ENCODE data around the gene SKI.

The SKI gene

DNA sequence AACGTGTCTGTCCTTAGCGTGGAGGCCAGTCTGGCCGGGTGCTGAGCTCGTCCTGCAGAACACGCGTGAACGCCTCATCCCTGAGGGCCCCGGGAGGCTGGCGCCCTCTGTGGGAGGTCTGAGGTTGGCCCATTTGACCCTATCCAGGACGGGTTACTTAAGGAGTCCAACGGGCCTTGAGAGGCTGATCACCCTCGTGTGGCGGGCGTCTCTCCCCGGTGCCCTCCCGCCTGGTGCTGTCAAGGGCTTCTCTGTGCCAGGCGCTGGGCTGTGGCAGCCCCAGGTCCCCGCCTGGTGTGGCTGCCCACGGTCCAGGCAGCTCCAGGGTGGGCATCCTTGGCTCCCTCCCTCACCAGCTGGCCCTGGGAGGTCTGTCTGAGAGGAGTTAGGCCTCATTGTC lies 9.7 kb downstream of the SKI start:
- DNase-seq (ENCODE audit: low read depth): no peak
- H3K4me3 ChIP-seq (ENCODE audit: low read length): no peak overlapping the region
- TF ChIP-seq, protein P1, sequence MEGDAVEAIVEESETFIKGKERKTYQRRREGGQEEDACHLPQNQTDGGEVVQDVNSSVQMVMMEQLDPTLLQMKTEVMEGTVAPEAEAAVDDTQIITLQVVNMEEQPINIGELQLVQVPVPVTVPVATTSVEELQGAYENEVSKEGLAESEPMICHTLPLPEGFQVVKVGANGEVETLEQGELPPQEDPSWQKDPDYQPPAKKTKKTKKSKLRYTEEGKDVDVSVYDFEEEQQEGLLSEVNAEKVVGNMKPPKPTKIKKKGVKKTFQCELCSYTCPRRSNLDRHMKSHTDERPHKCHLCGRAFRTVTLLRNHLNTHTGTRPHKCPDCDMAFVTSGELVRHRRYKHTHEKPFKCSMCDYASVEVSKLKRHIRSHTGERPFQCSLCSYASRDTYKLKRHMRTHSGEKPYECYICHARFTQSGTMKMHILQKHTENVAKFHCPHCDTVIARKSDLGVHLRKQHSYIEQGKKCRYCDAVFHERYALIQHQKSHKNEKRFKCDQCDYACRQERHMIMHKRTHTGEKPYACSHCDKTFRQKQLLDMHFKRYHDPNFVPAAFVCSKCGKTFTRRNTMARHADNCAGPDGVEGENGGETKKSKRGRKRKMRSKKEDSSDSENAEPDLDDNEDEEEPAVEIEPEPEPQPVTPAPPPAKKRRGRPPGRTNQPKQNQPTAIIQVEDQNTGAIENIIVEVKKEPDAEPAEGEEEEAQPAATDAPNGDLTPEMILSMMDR (conservative IDR thresholded peaks at IDR 0.05; ENCODE audit: low read length): peak; percentile 44

DNA sequence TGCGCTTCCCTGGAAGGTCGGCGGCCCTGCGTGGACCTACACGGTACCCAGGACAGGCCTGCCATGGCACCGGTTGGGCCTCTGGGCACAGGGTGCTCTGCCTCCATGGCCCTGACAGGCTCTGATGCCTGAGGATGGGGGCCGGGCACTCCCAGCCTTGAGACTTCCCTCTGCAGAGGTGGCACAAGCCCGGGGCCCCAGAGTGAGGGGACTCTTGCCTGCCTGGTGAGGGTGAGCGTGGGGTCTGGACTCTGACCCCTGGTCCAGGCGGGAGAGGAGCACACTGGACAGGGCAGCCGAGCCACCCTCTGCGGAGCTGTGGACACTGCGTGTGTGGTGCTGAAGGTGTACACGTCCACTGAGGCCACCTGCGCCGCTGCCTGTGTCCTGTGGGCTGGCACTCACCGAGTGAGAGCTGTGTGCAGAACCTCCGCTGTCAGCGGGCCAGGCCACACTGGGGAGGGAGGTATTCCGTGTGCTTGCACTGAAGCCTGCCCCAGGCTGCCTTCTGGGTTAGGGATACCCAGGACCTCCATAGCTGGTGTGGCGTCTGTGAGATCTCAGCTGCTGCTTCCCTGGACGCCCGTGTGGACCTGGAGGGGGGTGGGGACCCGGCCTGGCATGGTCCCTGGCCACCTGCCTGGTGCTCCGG lies 10.4 kb downstream of the SKI start:
- TF ChIP-seq, protein P1 (conservative IDR thresholded peaks at IDR 0.05; ENCODE audit: low read length): no peak
- no peak for DNase-seq (ENCODE audit: low read depth)
- no peak overlapping the region for H3K4me3 ChIP-seq (ENCODE audit: low read length)

DNA sequence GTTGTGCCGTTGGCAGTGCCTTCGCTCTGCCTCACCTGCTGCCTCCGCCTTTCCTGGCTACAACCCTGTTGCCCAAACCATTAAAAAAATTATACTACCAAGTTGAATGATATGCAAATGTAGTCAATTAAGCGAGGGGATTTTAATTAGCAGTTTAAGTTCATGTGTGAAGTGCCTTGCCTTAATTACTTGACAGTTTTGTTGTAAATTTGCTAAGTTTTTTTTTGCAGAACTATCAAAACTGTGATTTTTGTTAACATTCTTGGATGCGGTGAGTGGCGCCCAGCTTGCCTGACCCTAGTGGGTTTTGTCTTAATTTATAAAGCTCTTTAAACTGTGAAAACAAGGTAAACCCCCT lies 10.9 kb downstream of the SKI start:
- TF ChIP-seq, protein P1 (conservative IDR thresholded peaks at IDR 0.05; ENCODE audit: low read length): no peak
- no peak for DNase-seq (ENCODE audit: low read depth)
- no peak overlapping the region for H3K4me3 ChIP-seq (ENCODE audit: low read length)

DNA sequence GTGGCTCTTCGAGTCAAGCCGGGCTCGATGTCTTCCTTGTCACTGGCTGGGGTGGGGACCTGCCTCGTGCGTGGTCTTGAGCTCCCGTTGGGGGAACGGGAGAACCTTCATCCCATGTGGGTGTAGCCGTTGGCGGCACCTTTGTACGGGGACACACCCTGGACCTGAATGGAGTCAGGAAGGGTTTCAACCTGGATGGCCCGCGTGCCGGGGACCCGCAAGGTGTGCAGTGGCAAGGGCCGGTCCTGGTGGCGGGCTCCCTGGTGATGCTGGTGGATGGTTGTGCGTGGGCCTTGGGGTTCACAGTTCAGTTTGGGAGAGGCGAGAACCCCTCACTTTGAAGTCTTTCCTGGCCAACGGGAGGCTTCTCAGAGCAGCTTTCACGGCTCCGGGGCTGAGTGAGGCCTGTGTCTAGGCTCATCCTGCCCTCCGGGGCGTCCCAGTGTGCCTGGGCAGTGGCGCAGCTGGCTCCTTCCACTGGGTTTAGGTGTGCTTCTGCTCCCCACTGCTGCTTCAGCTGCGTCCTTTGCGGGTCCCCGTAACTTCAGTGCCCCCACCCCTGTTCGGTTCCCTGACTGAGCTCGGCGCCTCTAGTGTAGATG lies 11.4 kb downstream of the SKI start:
- TF ChIP-seq, protein P1 (conservative IDR thresholded peaks at IDR 0.05; ENCODE audit: low read length): no peak
- no peak for DNase-seq (ENCODE audit: low read depth)
- H3K4me3 ChIP-seq (ENCODE audit: low read length): no peak overlapping the region

DNA sequence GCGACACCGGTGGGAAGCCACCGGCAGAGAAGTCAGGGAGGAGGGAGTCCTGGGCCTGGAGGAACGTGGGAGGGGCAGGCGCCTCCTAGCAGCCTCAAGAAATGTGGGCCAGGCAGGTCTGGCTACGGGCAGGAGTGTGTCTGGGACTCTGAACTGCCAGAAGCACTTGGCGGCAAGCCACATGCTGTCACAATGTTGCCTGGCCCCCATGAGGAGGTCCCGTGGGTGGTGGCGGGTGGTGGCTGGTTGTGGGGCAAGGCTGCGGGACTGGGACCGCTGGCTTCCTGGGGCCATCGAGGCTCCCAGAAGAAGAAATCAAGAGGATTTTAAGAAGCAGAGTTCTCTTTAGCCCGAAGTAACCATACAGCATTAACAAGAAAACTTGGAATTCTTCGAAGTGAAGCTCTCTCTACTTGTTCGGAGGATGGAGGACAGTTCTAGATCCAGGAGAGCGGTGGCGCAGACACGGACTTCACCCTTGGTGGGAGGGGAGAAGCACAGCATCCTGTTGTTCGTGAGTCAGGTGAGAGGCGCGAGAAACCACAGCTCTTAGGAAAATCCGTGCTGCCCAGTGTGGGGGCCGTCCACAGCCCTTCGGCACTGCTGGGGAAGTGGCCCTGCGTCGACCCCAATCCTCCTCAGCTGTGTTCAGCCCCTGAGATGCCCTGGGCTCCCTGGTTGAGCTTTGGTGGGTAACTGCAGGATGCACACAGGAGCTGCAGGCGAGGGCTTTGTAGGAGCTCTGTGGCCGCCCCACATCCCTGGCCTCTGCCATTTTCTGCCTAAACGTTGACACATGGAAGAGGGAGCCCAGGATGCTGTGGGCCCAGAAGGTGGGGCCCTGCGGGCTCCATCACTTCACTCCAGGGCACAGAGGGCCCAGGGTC lies 12.4 kb downstream of the SKI start:
- peak overlapping the region; percentile 15 for H3K4me3 ChIP-seq (ENCODE audit: low read length)
- peak; percentile 65 for DNase-seq (ENCODE audit: low read depth)
- TF ChIP-seq, protein P1 (conservative IDR thresholded peaks at IDR 0.05; ENCODE audit: low read length): no peak

DNA sequence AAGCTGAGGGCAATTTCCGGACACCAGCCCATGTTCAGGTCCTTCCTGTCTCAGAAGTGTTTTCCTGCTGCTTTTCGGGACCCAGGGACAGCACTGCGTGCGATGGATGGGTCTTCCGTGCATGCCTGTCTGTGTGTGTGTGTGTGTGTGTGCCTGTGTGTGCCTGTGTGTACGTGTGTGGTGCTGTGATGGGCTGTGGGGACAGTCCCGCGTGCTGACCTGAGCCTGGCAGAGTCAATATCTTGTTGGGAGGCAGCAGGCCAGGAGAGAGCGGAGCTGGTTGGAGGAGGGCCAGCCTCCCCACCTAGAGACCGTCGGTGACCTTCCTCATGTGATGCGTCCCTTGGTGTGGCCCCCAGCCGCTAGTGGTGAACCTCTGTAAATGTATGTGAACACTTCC lies 13.7 kb downstream of the SKI start:
- no peak overlapping the region for H3K4me3 ChIP-seq (ENCODE audit: low read length)
- no peak for DNase-seq (ENCODE audit: low read depth)
- TF ChIP-seq, protein P1 (conservative IDR thresholded peaks at IDR 0.05; ENCODE audit: low read length): no peak

Data from AG10803 (cell line).